SH-SY5Y (cell line): ENCODE data around the gene ZACN.

Experiments
- GATA2 ChIP-seq: IDR thresholded peaks from 2 replicates; pipeline ENCODE4 v1.6.1; 2011; ENCODE audit warnings: mild to moderate bottlenecking, low read depth, low read length
- GATA3 ChIP-seq: IDR thresholded peaks from 2 replicates; pipeline ENCODE4 v1.6.1; 2011; ENCODE audit warnings: low read depth, mild to moderate bottlenecking, low read length, moderate library complexity

- TF ChIP-seq GATA2 (no peak), GATA3 (no peak)
Measured at GRCh38 chr17:76063875-76064546, 15.0 kb upstream of the ZACN start.
